ENCODE data around the gene SRRM4.

Gene SRRM4

DNA sequence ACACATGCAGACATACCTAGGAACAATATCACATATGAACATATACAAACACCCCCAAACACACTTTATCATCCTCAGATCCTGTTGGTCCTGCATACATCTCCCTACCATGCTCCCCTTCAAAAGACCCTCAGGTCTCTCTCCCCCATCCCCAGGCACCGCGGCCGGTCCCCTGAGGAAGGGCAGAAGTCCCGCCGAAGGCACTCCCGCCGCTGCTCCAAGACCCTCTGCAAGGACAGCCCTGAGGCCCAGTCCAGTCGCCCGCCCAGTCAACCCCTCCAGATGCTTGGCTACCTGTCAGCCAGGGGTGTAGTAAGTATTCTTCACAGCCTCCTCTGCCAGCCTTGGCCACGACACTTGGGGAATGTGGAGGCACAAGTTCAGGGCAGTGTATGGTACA, 149.2 kb downstream of the SRRM4 start:
- no peak overlapping the region for H3K4me3 ChIP-seq (ENCODE audit: low read depth in 1 of 5, low read length in 5 of 5)
- H3K27ac ChIP-seq (ENCODE audit: low read depth, low read length): no peak overlapping the region
- H3K9me3 ChIP-seq (ENCODE audit: control insufficient read depth in 5 of 5, low read length in 5 of 5): peaks cover 0 to 20% (median 10%) of the 10 kb centered on the region in 5 donors
- H3K27me3 ChIP-seq (ENCODE audit: control insufficient read depth in 5 of 5, insufficient read depth in 4 of 5, low read length in 5 of 5): no peaks in the 10 kb centered on the region
- no peaks in the 10 kb centered on the region for H3K36me3 ChIP-seq (ENCODE audit: control insufficient read depth in 5 of 5, insufficient read depth in 5 of 5, low read length in 5 of 5)
- no peak overlapping the region for H3K9ac ChIP-seq (ENCODE audit: low read length in 5 of 5)
- H3K4me1 ChIP-seq (ENCODE audit: control insufficient read depth in 5 of 5, insufficient read depth in 5 of 5, low read length in 5 of 5): no peaks in the 10 kb centered on the region

- no peaks in the 10 kb centered on the region for H3K36me3 ChIP-seq (ENCODE audit: control insufficient read depth in 5 of 5, insufficient read depth in 5 of 5, low read length in 5 of 5)
- H3K9me3 ChIP-seq (ENCODE audit: control insufficient read depth in 5 of 5, low read length in 5 of 5): peaks cover 0 to 20% (median 10%) of the 10 kb centered on the region in 5 donors
- H3K4me3 ChIP-seq (ENCODE audit: low read depth in 1 of 5, low read length in 5 of 5): no peak overlapping the region
- H3K27ac ChIP-seq (ENCODE audit: low read depth, low read length): no peak overlapping the region
- no peaks in the 10 kb centered on the region for H3K27me3 ChIP-seq (ENCODE audit: control insufficient read depth in 5 of 5, insufficient read depth in 4 of 5, low read length in 5 of 5)
- H3K9ac ChIP-seq (ENCODE audit: low read length in 5 of 5): no peak overlapping the region
- no peaks in the 10 kb centered on the region for H3K4me1 ChIP-seq (ENCODE audit: control insufficient read depth in 5 of 5, insufficient read depth in 5 of 5, low read length in 5 of 5)
These were observed 153.1 kb downstream of the SRRM4 start for GRCh38 chr12:119134284-119135072.

GRCh38 chr12:119136811-119137410, 155.6 kb downstream of the SRRM4 start:
- Histone ChIP-seq H3K27me3 (ENCODE audit: control insufficient read depth in 5 of 5, insufficient read depth in 4 of 5, low read length in 5 of 5) (no peaks in the 10 kb centered on the region), H3K4me3 (ENCODE audit: low read depth in 1 of 5, low read length in 5 of 5) (no peak overlapping the region), H3K27ac (ENCODE audit: low read depth, low read length) (no peak overlapping the region), H3K9me3 (ENCODE audit: control insufficient read depth in 5 of 5, low read length in 5 of 5) (peaks cover 0 to 13% (median 6%) of the 10 kb centered on the region in 5 donors), H3K4me1 (ENCODE audit: control insufficient read depth in 5 of 5, insufficient read depth in 5 of 5, low read length in 5 of 5) (no peaks in the 10 kb centered on the region), H3K9ac (ENCODE audit: low read length in 5 of 5) (no peak overlapping the region), H3K36me3 (ENCODE audit: control insufficient read depth in 5 of 5, insufficient read depth in 5 of 5, low read length in 5 of 5) (no peaks in the 10 kb centered on the region)

DNA sequence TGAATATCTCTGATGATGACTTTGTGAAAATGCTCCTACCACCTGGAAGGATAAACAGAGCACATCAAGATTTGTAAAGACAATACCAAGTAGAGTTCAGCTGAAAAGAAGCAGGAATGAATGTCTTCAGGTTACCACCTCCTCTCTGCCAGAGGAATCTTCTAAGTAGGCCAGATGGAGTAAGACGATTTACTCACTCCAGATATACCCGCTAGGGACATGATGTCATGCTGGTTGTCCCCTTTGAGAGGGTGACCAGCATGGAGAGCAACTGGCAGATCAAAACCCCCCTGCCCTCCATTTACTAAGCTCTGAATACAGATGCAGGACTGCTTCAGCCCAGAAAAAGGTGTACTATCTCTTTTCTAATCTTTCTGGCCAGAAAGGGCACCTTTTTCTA, 158.1 kb downstream of the SRRM4 start:
- Histone ChIP-seq H3K4me3 (ENCODE audit: low read depth in 1 of 5, low read length in 5 of 5) (no peak overlapping the region), H3K27me3 (ENCODE audit: control insufficient read depth in 5 of 5, insufficient read depth in 4 of 5, low read length in 5 of 5) (peaks cover 0 to 10% (median 3%) of the 10 kb centered on the region in 5 donors), H3K4me1 (ENCODE audit: control insufficient read depth in 5 of 5, insufficient read depth in 5 of 5, low read length in 5 of 5) (no peaks in the 10 kb centered on the region), H3K9ac (ENCODE audit: low read length in 5 of 5) (no peak overlapping the region), H3K27ac (ENCODE audit: low read depth, low read length) (no peak overlapping the region), H3K36me3 (ENCODE audit: control insufficient read depth in 5 of 5, insufficient read depth in 5 of 5, low read length in 5 of 5) (no peaks in the 10 kb centered on the region), H3K9me3 (ENCODE audit: control insufficient read depth in 5 of 5, low read length in 5 of 5) (peaks cover 0 to 3% (median 0%) of the 10 kb centered on the region in 5 donors)

- H3K4me1 ChIP-seq (ENCODE audit: control insufficient read depth in 5 of 5, insufficient read depth in 5 of 5, low read length in 5 of 5): peaks cover 0 to 7% (median 2%) of the 10 kb centered on the region in 5 donors
- H3K9ac ChIP-seq (ENCODE audit: low read length in 5 of 5): no peak overlapping the region
- peaks cover 5 to 11% (median 8%) of the 10 kb centered on the region in 5 donors for H3K27me3 ChIP-seq (ENCODE audit: control insufficient read depth in 5 of 5, insufficient read depth in 4 of 5, low read length in 5 of 5)
- no peak overlapping the region for H3K4me3 ChIP-seq (ENCODE audit: low read depth in 1 of 5, low read length in 5 of 5)
- no peaks in the 10 kb centered on the region for H3K9me3 ChIP-seq (ENCODE audit: control insufficient read depth in 5 of 5, low read length in 5 of 5)
- H3K36me3 ChIP-seq (ENCODE audit: control insufficient read depth in 5 of 5, insufficient read depth in 5 of 5, low read length in 5 of 5): no peaks in the 10 kb centered on the region
- no peak overlapping the region for H3K27ac ChIP-seq (ENCODE audit: low read depth, low read length)
These were observed 164.0 kb downstream of the SRRM4 start for GRCh38 chr12:119145367-119145766.

GRCh38 chr12:119147847-119148448, 166.6 kb downstream of the SRRM4 start:
- Histone ChIP-seq H3K27me3 (ENCODE audit: control insufficient read depth in 5 of 5, insufficient read depth in 4 of 5, low read length in 5 of 5) (peaks cover 5 to 10% (median 8%) of the 10 kb centered on the region in 5 donors), H3K9ac (ENCODE audit: low read length in 5 of 5) (no peak overlapping the region), H3K4me3 (ENCODE audit: low read depth in 1 of 5, low read length in 5 of 5) (no peak overlapping the region), H3K4me1 (ENCODE audit: control insufficient read depth in 5 of 5, insufficient read depth in 5 of 5, low read length in 5 of 5) (peaks cover 0 to 7% (median 2%) of the 10 kb centered on the region in 5 donors), H3K36me3 (ENCODE audit: control insufficient read depth in 5 of 5, insufficient read depth in 5 of 5, low read length in 5 of 5) (no peaks in the 10 kb centered on the region), H3K9me3 (ENCODE audit: control insufficient read depth in 5 of 5, low read length in 5 of 5) (peaks cover 0 to 13% (median 11%) of the 10 kb centered on the region in 5 donors), H3K27ac (ENCODE audit: low read depth, low read length) (no peak overlapping the region)

GRCh38 chr12:119149270-119149669, 167.9 kb downstream of the SRRM4 start:
- H3K9ac ChIP-seq (ENCODE audit: low read length in 5 of 5): no peak overlapping the region
- peaks cover 0 to 13% (median 11%) of the 10 kb centered on the region in 5 donors for H3K9me3 ChIP-seq (ENCODE audit: control insufficient read depth in 5 of 5, low read length in 5 of 5)
- H3K4me1 ChIP-seq (ENCODE audit: control insufficient read depth in 5 of 5, insufficient read depth in 5 of 5, low read length in 5 of 5): peaks cover 2 to 20% (median 12%) of the 10 kb centered on the region in 5 donors
- H3K4me3 ChIP-seq (ENCODE audit: low read depth in 1 of 5, low read length in 5 of 5): no peak overlapping the region
- no peak overlapping the region for H3K27ac ChIP-seq (ENCODE audit: low read depth, low read length)
- H3K27me3 ChIP-seq (ENCODE audit: control insufficient read depth in 5 of 5, insufficient read depth in 4 of 5, low read length in 5 of 5): peaks cover 2 to 10% (median 8%) of the 10 kb centered on the region in 5 donors
- no peaks in the 10 kb centered on the region for H3K36me3 ChIP-seq (ENCODE audit: control insufficient read depth in 5 of 5, insufficient read depth in 5 of 5, low read length in 5 of 5)

DNA sequence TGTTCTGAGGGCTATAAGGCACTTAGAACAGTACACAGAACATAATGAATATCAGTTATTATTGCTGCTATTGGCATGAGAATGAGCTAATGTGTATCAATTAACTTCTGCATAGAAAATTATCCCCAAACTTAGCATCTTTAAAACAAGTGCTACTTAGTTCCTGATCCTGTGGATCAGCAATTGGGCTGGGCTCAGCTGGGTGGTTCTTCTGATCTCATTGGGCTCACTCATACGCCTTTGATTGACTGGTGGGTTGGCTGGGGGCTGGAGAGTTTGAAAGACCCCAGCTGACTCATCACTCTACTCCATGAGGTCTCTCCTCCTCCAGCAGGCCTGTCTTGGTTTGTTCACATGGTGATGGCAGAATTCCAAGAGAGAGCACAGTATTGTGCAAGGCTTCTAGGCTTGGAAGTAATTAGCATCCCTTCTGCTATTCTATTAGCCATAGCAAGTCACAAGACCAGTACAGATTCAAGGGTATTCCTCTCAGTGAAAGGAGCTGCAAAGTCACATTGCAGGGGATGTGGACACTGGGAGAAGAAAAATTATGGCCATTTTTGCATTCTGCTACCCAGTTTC, 170.2 kb downstream of the SRRM4 start:
- H3K4me3 ChIP-seq (ENCODE audit: low read depth in 1 of 5, low read length in 5 of 5): no peak overlapping the region
- peaks cover 0 to 7% (median 0%) of the 10 kb centered on the region in 5 donors for H3K27me3 ChIP-seq (ENCODE audit: control insufficient read depth in 5 of 5, insufficient read depth in 4 of 5, low read length in 5 of 5)
- no peak overlapping the region for H3K9ac ChIP-seq (ENCODE audit: low read length in 5 of 5)
- no peak overlapping the region for H3K27ac ChIP-seq (ENCODE audit: low read depth, low read length)
- peaks cover 0 to 13% (median 11%) of the 10 kb centered on the region in 5 donors for H3K9me3 ChIP-seq (ENCODE audit: control insufficient read depth in 5 of 5, low read length in 5 of 5)
- H3K4me1 ChIP-seq (ENCODE audit: control insufficient read depth in 5 of 5, insufficient read depth in 5 of 5, low read length in 5 of 5): peaks cover 2 to 21% (median 13%) of the 10 kb centered on the region in 5 donors
- no peaks in the 10 kb centered on the region for H3K36me3 ChIP-seq (ENCODE audit: control insufficient read depth in 5 of 5, insufficient read depth in 5 of 5, low read length in 5 of 5)

DNA sequence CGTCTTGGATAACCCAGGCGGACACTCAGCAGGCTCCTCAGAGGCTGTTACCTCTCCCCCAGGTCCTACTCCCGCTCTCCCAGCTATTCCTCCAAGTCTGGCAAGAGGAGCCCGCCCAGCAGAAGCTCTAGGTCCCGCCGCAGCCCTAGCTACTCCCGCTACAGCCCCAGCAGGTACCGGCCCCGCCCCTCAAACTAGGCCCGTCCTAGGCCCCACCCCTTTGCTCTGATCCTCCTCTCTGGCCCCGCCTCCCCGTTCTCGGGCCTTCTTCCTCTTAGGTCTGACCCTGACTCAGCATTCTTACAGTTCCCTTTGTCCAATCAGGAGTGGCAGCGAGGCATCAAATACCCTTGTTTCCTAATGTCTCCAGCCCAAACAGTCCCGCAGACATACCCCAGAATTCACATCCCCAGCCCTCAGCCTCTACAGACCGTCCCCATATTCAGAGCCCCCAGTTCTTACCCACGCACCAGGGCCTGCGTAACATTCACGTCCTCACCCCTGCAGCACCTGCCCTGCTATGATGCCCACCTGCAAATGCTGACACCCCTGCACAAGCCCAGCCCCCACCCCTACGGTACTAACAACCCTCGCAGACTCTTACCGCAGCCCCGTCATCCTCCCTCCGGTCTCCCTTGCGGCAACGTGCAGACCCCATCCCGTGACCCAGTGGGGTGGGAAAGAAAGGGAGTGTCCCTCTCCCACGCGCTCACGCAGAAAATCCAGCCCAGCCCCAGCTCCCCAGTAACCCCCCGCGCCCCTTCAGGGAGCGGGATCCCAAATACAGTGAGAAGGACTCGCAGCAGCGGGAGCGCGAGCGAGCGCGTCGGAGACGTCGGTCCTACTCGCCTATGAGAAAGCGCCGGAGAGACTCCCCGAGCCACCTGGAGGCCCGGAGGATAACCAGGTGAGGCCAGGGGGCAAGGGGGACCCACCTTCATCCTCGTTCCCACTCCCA, 172.4 kb downstream of the SRRM4 start:
- peak overlapping the region; percentile 11 to 63 (median 26) for H3K4me3 ChIP-seq (ENCODE audit: low read depth in 1 of 5, low read length in 5 of 5)
- H3K9ac ChIP-seq (ENCODE audit: low read length in 5 of 5): peak overlapping the region in 1 of 5 donors; percentile 41
- H3K4me1 ChIP-seq (ENCODE audit: control insufficient read depth in 5 of 5, insufficient read depth in 5 of 5, low read length in 5 of 5): peaks cover 0 to 21% (median 13%) of the 10 kb centered on the region in 5 donors
- H3K27me3 ChIP-seq (ENCODE audit: control insufficient read depth in 5 of 5, insufficient read depth in 4 of 5, low read length in 5 of 5): peaks cover 0 to 9% (median 0%) of the 10 kb centered on the region in 5 donors
- peaks cover 0 to 13% (median 11%) of the 10 kb centered on the region in 5 donors for H3K9me3 ChIP-seq (ENCODE audit: control insufficient read depth in 5 of 5, low read length in 5 of 5)
- H3K36me3 ChIP-seq (ENCODE audit: control insufficient read depth in 5 of 5, insufficient read depth in 5 of 5, low read length in 5 of 5): no peaks in the 10 kb centered on the region
- H3K27ac ChIP-seq (ENCODE audit: low read depth, low read length): no peak overlapping the region

Measured in subcutaneous abdominal adipose tissue (tissue), 5 donors.